Kidney (tissue), 14 donors: ENCODE results near the gene GPNMB. TPM values are rescaled to one million over a fixed set of nuclear protein-coding genes. Genes with fewer than 3 reads are reported as not detected.
"Not testable (repeated sequence)": the region's sequence is repeated elsewhere in the genome, so short reads cannot be mapped to it uniquely, and the experiment has no call there.

ENCODE experiments used
- DNase-seq, 5 donors: peaks; one replicate each; pipeline ENCODE4 v3.0.0-alpha.2; 2013 to 2020
- FAIRE-seq: peaks from 2 replicates; lab custom pipeline; 2012; peaks lifted over from hg19 to GRCh38; lab: Jason Lieb, UNC
- H3K27ac ChIP-seq, 2 donors: one replicate each; pipeline ENCODE4 v1.7.0; 2013; ENCODE audit warnings: low read depth in 2 of 2, low read length in 2 of 2, inconsistent platforms in 1 of 2
- H3K27me3 ChIP-seq: one replicate; pipeline ENCODE4 v1.7.1; 2013; ENCODE audit warnings: low read length, inconsistent platforms; ENCODE audit not compliant: control insufficient read depth, insufficient read depth
- H3K36me3 ChIP-seq, 3 donors: one replicate each; pipeline versions ENCODE4 v1.7.0 to v1.7.1; 2013; ENCODE audit warnings: low read length in 3 of 3, control low read depth in 1 of 3, inconsistent platforms in 1 of 3; ENCODE audit not compliant: insufficient read depth in 3 of 3, control insufficient read depth in 2 of 3
- H3K4me1 ChIP-seq, 3 donors: one replicate each; pipeline versions ENCODE4 v1.7.0 to v1.7.1; 2013; ENCODE audit warnings: low read length in 3 of 3, inconsistent platforms in 1 of 3, low read depth in 1 of 3; ENCODE audit not compliant: control insufficient read depth in 2 of 3, insufficient read depth in 2 of 3
- H3K4me3 ChIP-seq, 3 donors: one replicate each; pipeline versions ENCODE4 v1.7.0 to v1.8.1; 2013; ENCODE audit warnings: low read length in 3 of 3, control low read depth in 1 of 3, inconsistent platforms in 1 of 3
- H3K9ac ChIP-seq, 3 donors: one replicate each; pipeline versions ENCODE4 v1.7.0 to v1.7.1; 2013; ENCODE audit warnings: low read length in 3 of 3, control low read depth in 1 of 3, inconsistent platforms in 1 of 3
- H3K9me3 ChIP-seq, 3 donors: one replicate each; pipeline versions ENCODE4 v1.7.0 to v1.7.1; 2013; ENCODE audit warnings: low read length in 3 of 3, control low read depth in 1 of 3, inconsistent platforms in 1 of 3; ENCODE audit not compliant: control insufficient read depth in 2 of 3, insufficient read depth in 1 of 3
- CTCF ChIP-seq: IDR thresholded peaks from 3 replicates; pipeline ENCODE4 v1.5.1; 2012; ENCODE audit warnings: mild to moderate bottlenecking, moderate library complexity, borderline replicate concordance; ENCODE audit not compliant: insufficient read depth; ENCODE audit errors: extremely low read depth
- intact Hi-C: fragments of 100-400 bp; cut with DNase I; formaldehyde crosslinking; loops from one replicate; pipeline ENCODE4 v1.11.1; 2022
- polyA plus RNA-seq: library from polyadenylated mRNA; stranded (reverse); fragments of 350-450 nt; fragmentation: Illumina TruSeq; extraction: RNeasy Lipid Tissue Mini Kit (QIAGEN cat#74804); gene quantifications from one replicate; pipeline ENCODE4 v1.2.3, GENCODE V29; 2014; ENCODE audit warnings: low read depth, low replicate concordance; ENCODE audit not compliant: insufficient read depth
- total RNA-seq: library from RNA; stranded (reverse); fragmentation: NEBNext Ultra II Directional; extraction: Animal tissue kit (Norgen Biotek cat#: 25700); gene quantifications from one replicate; pipeline ENCODE4 v1.2.1, GENCODE V29; 2021
- donor health status: control.
- donor health status: control.
- donor health status: control.
- donor health status: control.
- donor health status: control.
- donor health status: DM: yes; HTN: yes; CAD: no.
- donor health status: Normal renal cell carcinoma (clear cell type).

Gene GPNMB
- total and polyA plus RNA-seq, 2 donors from 2014 or later: 43.9 to 60.6 TPM

GRCh38 chr7:23222439-23223030 lies 24.0 kb upstream of the GPNMB start:
- DNase-seq (peak in 1 of 5 donors; percentile 33), FAIRE-seq (no peak)
- no peaks in the 10 kb centered on the region for H3K9me3 ChIP-seq
- no peak overlapping the region for H3K27ac ChIP-seq
- H3K27me3 ChIP-seq: no peaks in the 10 kb centered on the region
- H3K4me1 ChIP-seq: no peaks in the 10 kb centered on the region
- H3K9ac ChIP-seq: no peak overlapping the region
- no peaks in the 10 kb centered on the region for H3K36me3 ChIP-seq
- no peak for TF ChIP-seq CTCF
- H3K4me3 ChIP-seq: no peak overlapping the region
- intact Hi-C loops: no loop called here

GRCh38 chr7:23224364-23224763 lies 22.2 kb upstream of the GPNMB start:
- H3K36me3 ChIP-seq, DNase-seq, H3K27ac ChIP-seq, H3K4me1 ChIP-seq, FAIRE-seq, intact Hi-C loops, H3K9ac ChIP-seq, H3K9me3 ChIP-seq, H3K4me3 ChIP-seq, H3K27me3 ChIP-seq: not testable (repeated sequence)

- Histone ChIP-seq H3K4me3 (no peak overlapping the region), H3K9me3 (peaks cover 0 to 4% (median 0%) of the 10 kb centered on the region in 3 donors), H3K36me3 (no peaks in the 10 kb centered on the region), H3K27ac (no peak overlapping the region), H3K4me1 (no peaks in the 10 kb centered on the region), H3K27me3 (no peaks in the 10 kb centered on the region), H3K9ac (no peak overlapping the region)
- no peak for TF ChIP-seq CTCF
- intact Hi-C loops: no loop called here
- DNase-seq: no peak
- FAIRE-seq: no peak
Observed at GRCh38 chr7:23226844-23227450, 19.6 kb upstream of the GPNMB start.

DNA sequence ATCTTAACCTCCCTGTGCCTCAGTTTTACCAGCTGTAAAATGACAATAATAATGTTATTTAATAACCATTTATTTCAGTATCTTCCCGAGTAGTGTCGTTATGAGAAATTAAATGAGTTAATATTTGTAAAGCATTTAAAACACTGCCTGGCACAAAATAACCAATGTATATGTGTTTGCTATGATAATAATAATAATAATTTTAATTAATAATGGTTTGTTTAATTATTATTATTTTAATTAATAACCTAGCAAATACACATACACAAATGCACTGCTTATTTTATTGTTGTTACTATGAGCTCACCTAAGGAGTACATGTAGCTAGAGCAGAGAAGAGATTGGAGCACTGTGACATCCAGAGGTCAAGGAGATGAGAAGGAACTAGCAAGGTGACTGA lies 18.2 kb upstream of the GPNMB start:
- intact Hi-C loops: no loop called here
- TF ChIP-seq CTCF: no peak
- no peak for FAIRE-seq
- H3K36me3 ChIP-seq: no peaks in the 10 kb centered on the region
- no peak overlapping the region for H3K9ac ChIP-seq
- peaks cover 0 to 4% (median 0%) of the 10 kb centered on the region in 3 donors for H3K9me3 ChIP-seq
- no peak overlapping the region for H3K27ac ChIP-seq
- no peak for DNase-seq
- no peak overlapping the region for H3K4me3 ChIP-seq
- H3K4me1 ChIP-seq: no peaks in the 10 kb centered on the region
- H3K27me3 ChIP-seq: no peaks in the 10 kb centered on the region
